ENCODE data around the gene MSL2.
A peak's percentile ranks its signal among the peaks of the same experiment; 100 is the strongest.
"Not testable (repeated sequence)": the region's sequence is repeated elsewhere in the genome, so short reads cannot be mapped to it uniquely, and the experiment has no call there.

The MSL2 gene

GRCh38 chr3:136196064-136196400 lies at the start of gene MSL2:
MSL2 (minus strand) TSS chr3:136196335; CDS start chr3:136195113, 1,222 bp downstream.
- no peak for DNase-seq (ENCODE audit: low read depth in 1 of 2, low spot score in 1 of 2)

- DNase-seq (ENCODE audit: low read depth in 1 of 2, low spot score in 1 of 2), result no peak
These were observed 49.6 kb upstream of the MSL2 start for GRCh38 chr3:136245691-136246090.

DNA sequence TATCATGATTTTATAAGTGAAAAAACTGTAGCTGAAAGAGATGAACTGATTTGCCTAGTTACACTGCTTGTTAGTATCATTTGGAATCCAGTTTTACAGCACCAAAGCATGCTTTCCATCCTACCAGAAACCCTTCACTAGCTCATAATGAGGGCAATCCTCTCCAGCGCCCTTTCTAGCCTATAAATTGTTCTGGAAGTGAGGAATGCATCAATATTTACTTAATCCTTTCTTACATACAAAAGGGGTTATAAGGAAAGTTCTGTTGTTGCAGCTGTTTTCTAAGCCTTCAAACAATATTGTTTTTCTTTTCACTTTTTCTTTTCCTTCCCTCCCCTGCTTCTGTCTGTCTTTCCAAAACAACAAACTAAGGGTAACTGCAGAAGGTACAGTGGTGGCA lies 43.0 kb upstream of the MSL2 start:
- no peak for DNase-seq (ENCODE audit: low read depth in 1 of 2, low spot score in 1 of 2)

- DNase-seq (ENCODE audit: low read depth in 1 of 2, low spot score in 1 of 2), result no peak
These were observed 42.0 kb upstream of the MSL2 start for GRCh38 chr3:136237961-136238649.

GRCh38 chr3:136237103-136237502 lies 41.0 kb upstream of the MSL2 start:
- no peak for DNase-seq (ENCODE audit: low read depth in 1 of 2, low spot score in 1 of 2)

GRCh38 chr3:136236109-136236508 lies 40.0 kb upstream of the MSL2 start:
- no peak for DNase-seq (ENCODE audit: low read depth in 1 of 2, low spot score in 1 of 2)

- DNase-seq (ENCODE audit: low read depth in 1 of 2, low spot score in 1 of 2), result no peak
These were observed 39.4 kb upstream of the MSL2 start for GRCh38 chr3:136235545-136235944.

DNA sequence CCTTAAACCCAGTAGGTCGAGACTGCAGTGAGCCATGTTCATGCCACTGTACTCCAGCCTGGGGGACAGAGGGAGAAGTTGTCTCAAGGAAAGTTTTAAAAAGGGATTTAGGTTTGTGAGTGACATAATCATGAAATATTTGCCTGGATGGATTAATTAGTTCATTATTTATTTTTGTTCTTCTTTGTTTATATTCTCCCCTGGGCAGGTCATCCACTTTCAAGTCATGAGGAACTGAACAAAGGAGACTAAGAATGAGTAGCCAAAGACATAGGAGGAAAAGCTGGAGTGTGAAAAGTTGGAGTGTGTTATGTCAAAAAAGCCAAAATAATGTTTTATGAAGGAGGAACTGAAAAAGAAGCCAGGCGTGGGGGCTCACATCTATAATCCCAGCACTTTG lies 36.3 kb upstream of the MSL2 start:
- DNase-seq (ENCODE audit: low read depth in 1 of 2, low spot score in 1 of 2), result no peak

DNA sequence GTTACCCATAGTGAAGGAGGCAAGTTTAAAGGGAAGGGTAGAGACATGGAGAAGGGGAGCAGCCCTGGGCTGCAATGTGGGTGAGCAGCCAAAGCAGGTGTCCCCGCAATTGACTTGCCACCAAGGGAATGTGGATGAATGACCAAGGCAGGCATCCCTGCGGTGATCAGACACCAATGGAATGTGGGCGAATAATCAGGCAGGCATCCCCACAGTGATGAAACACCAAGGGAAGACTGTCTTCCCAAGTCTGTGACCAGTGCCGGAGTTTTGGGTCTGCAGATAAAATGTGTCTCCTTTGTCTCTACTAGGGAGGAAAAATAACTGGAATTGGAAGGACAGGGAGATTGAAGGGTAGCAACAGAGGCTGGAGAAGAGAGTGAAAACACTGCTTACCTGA lies 26.6 kb upstream of the MSL2 start:
- not testable (repeated sequence) for DNase-seq (ENCODE audit: low read depth in 1 of 2, low spot score in 1 of 2)

- no peak for DNase-seq (ENCODE audit: low read depth in 1 of 2, low spot score in 1 of 2)
These were observed 15.4 kb upstream of the MSL2 start for GRCh38 chr3:136211547-136211946.

DNA sequence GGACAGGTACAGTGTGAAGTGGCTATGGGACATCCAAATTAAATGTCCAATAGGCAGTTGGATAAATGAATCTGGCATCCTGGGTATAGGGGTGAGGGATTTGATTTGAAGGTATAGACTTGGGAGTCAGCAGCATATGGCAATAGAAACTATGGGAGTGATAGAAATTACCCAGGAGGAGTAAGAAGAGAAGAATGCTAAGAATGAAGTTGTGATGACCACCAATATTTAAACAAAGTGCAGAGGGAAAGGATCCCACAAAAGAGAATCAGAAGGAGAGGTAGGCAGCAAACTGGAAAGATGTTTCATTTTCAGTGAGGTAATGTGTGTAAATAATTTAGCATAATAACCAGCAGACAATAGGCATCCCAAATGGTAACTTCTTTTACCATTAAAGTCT lies 13.8 kb upstream of the MSL2 start:
- no peak for DNase-seq (ENCODE audit: low read depth in 1 of 2, low spot score in 1 of 2)

- DNase-seq (ENCODE audit: low read depth in 1 of 2, low spot score in 1 of 2), result no peak
These were observed 11.5 kb upstream of the MSL2 start for GRCh38 chr3:136207489-136208115.

DNA sequence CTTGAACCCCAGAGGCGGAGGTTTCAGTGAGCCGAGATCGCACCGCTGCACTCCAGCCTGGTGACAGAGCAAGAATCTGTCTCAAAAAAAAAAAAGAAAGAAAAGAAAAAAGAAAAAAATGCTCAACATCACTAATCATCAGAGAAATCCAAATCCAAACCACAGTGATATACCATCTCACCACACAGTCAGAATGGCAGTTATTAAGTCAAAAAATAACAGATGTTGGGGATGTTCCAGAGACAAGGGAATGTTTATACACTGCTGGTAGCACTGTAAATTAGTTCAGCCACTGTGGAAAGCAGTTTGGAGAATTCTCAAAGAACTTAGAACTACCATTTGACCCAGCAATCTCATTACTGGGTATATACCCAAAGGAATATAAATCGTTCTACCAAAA lies 3.1 kb upstream of the MSL2 start:
- DNase-seq (ENCODE audit: low read depth in 1 of 2, low spot score in 1 of 2), result not testable (repeated sequence)

DNA sequence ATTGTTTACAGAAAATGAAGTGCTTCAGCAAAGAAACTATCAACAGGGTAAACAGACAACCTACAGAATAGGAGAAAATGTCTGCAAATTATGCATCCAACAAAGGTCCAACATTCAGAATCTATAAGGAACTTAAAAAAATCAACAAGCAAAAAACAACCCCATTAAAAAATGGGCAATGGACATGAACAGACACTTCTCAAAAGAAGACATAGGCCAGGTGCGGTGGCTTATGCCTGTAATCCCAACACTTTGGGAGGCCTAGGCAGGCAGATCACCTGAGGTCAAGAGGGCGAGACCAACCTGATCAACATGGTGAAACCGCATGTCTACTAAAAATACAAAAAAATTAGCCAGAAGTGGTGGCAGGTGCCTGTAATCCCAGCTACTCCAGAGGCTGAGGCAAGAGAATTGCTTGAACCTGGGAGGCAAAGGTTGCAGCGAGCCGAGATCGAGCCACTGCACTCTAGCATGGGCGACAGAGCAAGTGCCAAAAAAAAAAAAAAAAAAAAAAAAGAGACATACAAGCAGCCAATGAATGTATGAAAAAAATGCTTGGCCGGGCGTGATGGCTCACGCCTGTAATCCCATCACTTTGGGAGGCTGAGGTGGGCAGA lies 2.4 kb upstream of the MSL2 start:
- not testable (repeated sequence) for DNase-seq (ENCODE audit: low read depth in 1 of 2, low spot score in 1 of 2)

DNA sequence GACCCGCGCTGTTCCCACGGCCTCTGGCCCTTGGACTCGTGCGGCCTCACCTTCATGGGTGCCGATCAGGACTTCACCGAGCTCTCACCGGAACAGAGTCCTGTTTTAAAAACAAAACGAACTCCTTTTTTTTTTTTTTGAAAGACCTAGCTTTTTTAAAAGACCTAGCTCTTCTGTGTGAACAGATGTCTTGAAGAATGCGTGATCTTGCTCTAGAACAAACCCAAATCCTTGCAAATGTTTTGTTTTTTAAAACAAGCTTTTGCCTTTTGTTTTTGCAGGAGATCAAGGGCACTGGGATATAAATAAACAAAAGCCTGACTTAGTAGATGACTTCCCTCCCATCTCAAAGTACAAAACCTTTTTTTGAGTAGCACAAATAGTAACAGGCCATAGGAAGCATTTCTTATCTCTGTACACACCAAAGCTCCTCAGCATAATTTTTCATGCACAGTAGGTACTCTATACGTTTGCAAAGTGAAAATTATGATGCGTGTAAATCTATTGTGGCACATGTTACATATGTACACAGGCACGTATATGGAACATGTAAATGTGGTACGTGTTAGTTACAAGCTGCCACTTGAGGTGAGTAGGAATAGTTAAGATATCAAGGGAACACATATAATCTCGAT lies 1.1 kb upstream of the MSL2 start:
- DNase-seq (ENCODE audit: low read depth in 1 of 2, low spot score in 1 of 2), result no peak

GRCh38 chr3:136196401-136197158 lies 445 bp upstream of the MSL2 start:
- DNase-seq (ENCODE audit: low read depth in 1 of 2, low spot score in 1 of 2), result peak; percentile 97 to 99

DNA sequence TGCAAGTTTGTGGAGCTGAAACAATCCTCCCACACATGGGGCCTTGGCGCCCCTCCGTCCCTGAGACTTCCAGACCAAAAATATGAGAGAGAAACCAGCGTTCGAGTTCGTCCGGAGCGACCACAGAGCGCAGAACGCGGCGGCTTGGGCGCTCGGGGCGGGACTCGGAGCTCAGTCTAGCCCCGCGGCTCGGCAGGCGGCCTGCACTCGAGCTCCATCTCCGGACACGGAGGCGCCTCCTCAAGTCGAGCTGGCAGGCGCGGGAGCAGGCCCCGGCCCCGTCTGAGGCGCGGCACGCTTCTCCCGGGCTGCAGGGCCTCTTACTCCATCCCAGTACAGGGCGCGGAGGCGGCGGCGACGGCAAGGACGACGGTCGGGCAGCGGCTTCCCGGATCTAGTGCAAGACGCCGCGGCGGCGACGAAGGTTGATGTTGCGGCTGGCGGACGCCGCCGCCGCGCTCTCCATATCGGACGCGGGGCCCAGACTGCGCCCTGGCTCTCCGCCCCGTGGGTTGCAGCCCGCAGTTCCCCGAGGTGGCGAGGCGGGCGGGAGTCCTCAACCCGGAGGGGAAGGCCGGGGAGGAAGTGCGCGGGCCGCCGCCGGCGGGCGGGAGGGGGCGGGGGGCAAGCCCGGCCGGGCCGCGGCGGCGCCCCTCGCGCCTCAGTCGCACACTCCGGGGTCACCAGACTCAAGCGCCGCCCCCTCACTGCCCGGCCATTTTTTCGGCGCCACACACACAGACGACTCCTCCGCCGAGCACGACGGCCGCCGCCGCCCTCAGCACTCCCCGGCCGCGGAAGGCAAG lies 674 bp downstream of the MSL2 start:
- DNase-seq (ENCODE audit: low read depth in 1 of 2, low spot score in 1 of 2), result peak in 1 of 2 donors; percentile 59

DNA sequence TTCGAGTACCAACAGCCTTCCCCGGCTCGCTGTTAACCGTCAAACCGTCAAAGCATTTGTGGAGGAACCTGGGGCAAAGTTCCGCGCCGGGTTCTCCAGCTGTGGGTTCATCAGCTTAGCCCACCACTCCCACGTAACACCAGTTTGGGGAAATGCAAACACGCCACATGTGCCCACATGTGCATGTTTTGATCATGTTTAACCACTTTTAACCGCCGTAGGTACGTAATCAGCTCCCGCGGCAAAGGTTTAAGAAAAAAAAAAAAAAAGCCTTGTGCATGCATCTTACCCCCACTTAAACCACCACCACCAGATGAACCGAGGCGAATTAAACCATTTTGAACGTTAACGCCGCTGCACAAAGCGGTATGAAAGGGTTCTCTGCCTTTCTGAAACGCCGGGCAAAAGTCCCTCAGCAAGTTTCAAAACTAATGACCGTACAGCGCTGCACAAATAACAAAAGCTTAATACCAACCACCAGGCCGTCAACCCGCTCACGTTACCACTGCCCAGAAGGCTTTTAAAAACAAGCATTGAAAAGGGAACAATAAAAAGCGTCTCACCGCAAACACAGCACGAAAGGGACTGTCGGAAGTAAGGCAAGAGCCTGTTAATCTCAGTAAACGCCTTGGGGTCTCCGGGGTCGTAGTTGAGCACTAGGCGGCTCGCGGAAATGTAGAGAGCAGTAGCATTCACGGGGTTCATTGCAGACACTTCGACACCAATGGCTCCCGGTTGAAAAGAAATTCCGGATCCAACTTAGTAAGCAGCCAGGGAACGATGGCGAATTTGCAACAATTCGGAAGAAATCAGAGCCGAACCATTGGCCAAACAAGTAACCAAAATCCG lies 1.5 kb downstream of the MSL2 start:
- peak; percentile 11 to 33 for DNase-seq (ENCODE audit: low read depth in 1 of 2, low spot score in 1 of 2)

DNA sequence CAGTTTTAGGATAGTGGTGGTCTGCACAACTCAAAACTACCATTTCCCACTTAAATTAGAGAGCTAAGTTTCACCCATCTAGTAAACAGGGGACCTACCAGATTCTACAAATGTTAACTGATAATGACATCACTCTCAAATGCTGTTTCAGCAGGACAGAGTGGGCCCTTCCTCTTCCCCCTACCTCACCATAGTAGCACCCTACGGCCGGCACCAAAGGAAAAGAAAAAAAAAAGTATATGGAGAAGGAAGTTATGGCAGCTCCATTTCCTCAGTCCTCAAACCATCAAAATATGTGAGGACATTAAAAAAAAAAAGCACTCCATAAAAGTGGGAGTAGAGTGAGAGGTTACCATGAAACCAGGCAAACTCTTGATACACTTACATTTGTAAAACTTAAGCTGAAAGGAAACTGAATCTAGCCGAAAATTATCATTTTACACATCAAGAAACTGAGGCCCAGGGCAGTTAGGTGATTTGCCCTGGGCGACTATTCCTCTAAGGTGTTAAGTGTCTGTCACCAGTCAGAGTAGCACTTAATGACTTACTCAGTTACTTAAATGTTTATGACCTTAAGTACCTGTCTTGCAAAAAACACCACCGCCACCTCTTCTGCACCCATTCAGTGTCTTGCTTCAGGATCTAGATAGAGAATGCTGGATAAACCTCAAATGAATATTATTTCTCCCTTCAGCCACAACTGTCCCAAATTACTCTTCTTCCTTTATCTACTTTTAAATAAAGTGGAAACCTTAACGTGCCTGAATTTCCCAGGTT lies 2.7 kb downstream of the MSL2 start:
- DNase-seq (ENCODE audit: low read depth in 1 of 2, low spot score in 1 of 2), result no peak

Measured in stimulated activated CD4-positive, alpha-beta T cell treated with anti-CD3 and anti-CD28 coated beads, Interleukin-15, amount 100 ng/mL, for 1 hour (primary cell).